GM21576 (cell line): ENCODE results near the gene CCDC28B.
A peak's percentile ranks its signal among the peaks of the same experiment; 100 is the strongest.

ENCODE experiments used
- ATAC-seq: cut with Tn5 transposase; IDR thresholded peaks from one replicate; pipeline ENCODE4 v1.9.1; 2021; ENCODE audit warnings: mild to moderate bottlenecking, moderate library complexity; ENCODE audit not compliant: unreplicated experiment

Gene CCDC28B

GRCh38 chr1:32220746-32221580 is 20.6 kb downstream of the CCDC28B start:
- no peak for ATAC-seq

DNA sequence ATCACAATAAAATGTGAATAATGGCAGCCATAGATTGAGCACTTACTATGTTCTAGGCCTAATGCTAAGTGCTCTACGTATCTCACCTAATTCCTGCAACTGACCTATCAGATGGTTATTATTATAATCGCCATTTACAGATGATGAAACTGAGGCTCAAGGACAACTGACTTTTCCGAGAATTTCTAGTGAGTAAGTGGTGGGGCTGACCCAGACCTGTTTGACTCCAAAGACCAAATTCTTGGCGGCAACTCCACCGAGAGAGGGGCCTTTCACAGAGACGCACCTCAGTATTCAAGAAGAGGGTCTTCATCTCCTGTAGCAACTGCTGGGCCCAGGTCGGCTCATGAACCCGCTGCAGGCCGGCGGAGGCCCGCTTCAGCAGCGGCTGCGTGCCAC is 21.2 kb downstream of the CCDC28B start:
- ATAC-seq = no peak

GRCh38 chr1:32221980-32222755 is 21.8 kb downstream of the CCDC28B start, which contains the start of the genes EIF3I and TMEM234:
TSS of gene EIF3I (plus strand) at chr1:32222407. CDS start at chr1:32222442, 35 bp downstream.
TSS of gene TMEM234 (minus strand) at chr1:32222353. CDS start at chr1:32222322, 31 bp downstream.
- peak; percentile 94 for ATAC-seq

- ATAC-seq = no peak
These were observed 23.3 kb downstream of the CCDC28B start for GRCh38 chr1:32223683-32224082.

GRCh38 chr1:32224285-32224684 is 23.9 kb downstream of the CCDC28B start:
- ATAC-seq = no peak

DNA sequence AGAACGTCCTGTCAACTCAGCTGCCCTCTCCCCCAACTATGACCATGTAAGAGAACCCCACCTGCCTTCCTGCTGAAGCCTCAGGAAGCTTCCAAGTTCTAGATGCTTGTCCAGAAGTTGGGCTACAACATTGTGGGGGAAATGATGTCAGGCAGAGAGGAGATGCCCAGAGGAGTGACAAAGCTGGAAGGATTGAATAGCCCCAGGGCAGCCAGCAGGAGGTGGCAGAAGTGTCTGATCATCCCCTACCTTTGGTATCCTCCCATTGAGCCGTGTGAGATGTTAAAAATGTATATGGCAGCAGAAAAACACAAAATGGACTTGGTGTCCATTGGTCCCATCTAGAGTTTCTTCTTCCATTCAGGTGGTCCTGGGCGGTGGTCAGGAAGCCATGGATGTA is 28.4 kb downstream of the CCDC28B start:
- ATAC-seq = no peak

- no peak for ATAC-seq
These were observed 31.5 kb downstream of the CCDC28B start for GRCh38 chr1:32231843-32232432.

DNA sequence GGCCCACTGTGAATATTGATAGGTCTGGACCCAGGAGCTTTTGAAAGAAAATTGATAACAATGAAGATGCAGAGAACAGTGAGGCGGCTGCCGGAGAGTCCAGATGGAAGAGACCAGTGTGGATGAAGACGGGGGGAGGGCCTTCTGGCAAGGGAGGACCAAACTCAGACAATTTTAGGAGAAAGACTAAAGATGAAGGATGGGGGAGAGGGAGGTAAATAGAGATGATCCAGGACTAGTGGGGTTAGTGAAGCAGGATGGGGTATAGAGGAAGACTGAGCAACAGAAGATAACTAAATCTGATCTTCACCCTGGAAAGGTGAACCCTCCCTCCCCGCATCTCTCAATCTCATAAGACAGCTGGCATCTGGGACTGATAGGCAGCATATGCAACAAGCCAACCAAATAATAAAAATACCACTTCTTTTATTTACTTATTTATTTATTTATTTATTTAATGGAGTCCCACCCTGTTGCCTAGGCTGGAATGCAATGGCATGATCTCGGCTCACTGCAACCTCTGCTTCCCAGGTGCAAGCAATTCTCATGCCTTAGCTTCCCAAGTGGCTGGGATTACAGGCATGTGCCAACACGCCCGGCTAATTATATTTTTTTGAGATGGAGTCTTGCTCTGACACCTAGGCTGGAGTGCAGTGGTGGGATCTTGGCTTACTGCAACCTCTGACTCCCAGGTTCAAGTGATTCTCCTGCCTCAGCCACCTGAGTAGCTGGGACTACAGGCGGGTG is 32.3 kb downstream of the CCDC28B start:
- no peak for ATAC-seq

DNA sequence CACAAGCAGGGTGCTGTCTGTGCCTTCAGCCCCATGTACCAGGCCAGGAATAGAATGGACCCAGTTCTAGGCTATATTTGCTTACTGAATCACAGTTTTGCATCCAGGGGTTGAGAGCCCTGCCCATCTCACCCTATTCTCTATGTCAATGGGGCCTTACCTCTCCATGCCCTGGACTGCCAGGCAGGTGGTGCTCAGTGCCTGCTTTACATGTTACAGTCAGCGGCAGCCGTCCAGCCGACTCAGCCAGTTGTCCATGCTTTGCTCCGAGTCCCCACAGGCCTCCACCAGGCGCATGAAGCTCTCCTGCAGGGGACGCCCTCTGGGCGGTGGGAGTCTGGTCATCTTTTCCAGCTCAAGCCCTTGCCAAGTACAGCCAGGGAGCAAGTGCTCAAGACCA is 34.4 kb downstream of the CCDC28B start:
- no peak for ATAC-seq

GRCh38 chr1:32239337-32239736 is 38.9 kb downstream of the CCDC28B start:
- ATAC-seq = no peak

DNA sequence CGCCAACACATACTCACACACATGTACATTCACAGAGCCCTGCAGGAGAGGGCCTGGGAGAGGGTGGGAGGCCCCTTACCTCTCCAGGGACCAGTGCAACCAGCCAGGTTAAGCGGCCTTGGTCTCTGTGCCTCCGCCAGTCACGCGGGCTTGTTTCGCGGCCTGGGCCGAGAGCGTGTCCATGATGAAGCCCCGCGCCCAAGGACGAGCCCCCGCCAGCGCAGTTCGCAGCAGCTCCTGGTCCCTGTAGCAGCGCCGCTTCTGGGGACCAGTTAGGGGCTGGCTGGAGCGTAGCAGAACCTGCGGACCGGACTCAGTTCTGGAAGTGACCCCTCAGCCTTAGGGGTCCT is 39.4 kb downstream of the CCDC28B start:
- ATAC-seq = no peak

GRCh38 chr1:32240140-32240951 is 40.0 kb downstream of the CCDC28B start:
- ATAC-seq = no peak

- no peak for ATAC-seq
These were observed 40.8 kb downstream of the CCDC28B start for GRCh38 chr1:32241001-32241763.

DNA sequence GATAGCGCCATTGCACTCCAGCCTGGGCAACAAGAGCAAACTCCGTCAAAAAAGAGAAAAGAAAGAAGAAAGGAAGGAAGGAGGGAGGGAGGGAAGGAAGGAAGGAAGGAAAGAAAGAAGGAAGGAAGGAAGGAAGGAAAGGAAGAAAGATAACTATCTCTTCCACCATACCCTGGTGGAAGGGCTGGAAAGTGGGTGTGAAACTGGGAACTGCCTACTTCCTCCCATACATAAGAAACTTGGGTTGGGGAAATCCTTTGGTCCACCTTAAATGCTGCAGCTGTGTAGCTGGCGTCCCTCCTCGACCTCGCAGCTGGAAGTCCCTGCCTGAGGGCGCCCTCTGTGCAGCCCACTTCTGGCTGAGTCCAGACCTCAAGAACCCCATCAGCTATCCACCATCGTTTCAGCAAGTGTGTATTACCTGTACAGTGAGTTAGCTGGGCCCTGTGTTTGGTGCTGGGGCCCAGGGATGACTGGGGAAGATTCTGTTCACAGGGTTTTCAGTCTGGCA is 42.0 kb downstream of the CCDC28B start:
- ATAC-seq = no peak

DNA sequence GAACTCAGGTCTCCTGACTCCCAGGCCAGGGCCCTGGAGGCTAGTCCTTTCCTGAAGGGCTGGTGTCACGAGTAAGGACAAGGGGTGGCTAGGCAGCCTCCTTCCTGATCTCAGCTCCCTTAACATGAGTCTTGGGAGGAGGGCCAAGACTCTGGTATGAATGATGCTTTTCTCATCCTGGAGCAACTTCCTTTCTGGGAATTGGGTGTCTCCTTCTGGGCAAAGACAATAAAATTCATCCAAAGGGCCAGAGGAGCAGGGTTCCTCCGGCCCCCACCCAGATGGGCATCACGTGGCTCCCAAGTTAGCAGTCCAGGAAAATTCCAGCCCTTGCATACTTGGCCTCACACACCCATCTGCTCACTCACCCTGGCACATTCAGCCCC is 46.5 kb downstream of the CCDC28B start, which contains the start of gene FAM167B:
Gene FAM167B, plus strand, starts transcription at position 335 of the 386 bp plus-strand sequence. CDS start 200 bp downstream, outside the sequence.
- ATAC-seq = no peak

DNA sequence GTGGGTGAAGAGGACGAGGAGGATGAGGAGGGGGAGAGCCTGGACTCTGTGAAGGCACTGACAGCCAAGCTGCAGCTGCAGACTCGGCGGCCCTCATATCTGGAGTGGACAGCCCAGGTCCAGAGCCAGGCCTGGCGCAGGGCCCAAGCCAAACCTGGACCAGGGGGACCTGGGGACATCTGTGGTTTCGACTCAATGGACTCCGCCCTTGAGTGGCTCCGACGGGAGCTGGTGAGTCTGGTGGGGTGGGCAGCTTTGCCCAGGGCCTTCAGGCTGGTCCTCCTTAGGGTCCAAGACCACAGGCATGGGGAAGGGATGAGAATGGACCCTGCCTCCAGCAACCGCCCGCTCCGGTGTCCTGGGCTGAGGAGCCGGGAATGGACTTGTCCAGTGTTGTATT is 47.1 kb downstream of the CCDC28B start:
- ATAC-seq = no peak

DNA sequence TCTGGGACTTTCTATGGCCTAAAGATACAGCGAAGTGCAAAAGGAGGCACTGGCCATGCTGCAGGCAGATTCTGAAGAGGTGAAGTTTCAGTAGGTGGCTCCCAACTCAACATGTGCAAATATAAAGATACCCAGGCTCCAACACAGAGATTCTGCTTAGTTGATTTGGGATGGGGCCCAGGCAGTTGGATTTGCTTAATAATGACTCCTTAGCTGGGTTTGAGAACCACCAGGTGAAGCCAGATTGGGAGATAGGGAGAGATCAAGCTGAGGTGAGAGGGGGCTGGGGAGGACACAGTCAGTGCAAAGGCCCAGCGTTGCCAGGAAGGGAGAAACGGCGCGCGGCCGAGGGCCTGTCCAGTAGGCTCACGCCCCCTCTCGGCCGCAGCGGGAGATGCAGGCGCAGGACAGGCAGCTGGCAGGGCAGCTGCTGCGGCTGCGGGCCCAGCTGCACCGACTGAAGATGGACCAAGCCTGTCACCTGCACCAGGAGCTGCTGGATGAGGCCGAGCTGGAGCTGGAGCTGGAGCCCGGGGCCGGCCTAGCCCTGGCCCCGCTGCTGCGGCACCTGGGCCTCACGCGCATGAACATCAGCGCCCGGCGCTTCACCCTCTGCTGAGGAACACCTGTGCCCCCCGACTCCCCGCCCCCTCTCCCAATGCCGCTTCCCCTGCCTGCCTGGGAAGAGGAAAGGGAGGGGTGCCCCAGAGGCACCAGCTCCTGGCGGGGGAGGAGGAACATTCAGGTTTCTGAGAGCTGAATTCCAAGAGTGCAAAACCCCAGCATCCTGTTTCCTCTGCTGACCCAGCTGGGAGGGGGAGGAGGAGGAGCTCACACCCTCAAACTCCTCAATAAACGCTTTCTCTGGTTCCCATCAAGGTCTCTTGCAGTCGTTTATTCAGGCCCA is 47.8 kb downstream of the CCDC28B start:
- ATAC-seq = peak; percentile 30
